ENCODE measurements around the gene LRMDA. TPM values are rescaled to one million over a fixed set of nuclear protein-coding genes. Genes with fewer than 3 reads are reported as not detected.
"Not testable (repeated sequence)": the region's sequence is repeated elsewhere in the genome, so short reads cannot be mapped to it uniquely, and the experiment has no call there.

LRMDA gene
- total RNA-seq, 2 experiments from 2014 or later: not detected

DNA sequence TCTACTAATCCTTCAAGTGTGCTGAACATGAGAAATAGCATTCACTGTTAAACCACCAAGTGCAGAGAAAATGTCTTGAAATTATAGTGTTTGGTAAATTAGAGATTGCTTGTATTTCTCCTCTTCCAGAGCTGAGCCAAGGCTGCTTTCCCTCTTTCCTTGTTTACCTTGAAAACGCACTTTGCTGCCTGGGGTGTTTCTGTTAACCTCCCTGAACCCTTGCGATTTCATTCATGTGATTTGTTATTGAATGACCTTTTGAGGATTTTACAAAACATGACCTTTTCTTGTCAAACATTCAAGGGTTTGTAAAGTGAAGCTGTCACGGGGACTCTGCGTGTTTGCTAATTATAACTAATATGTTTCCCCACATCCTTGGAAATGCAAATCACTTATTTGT, 169.4 kb downstream of the LRMDA start:
- CTCF ChIA-PET: no interaction called here
- H3K4me3 Mint-ChIP-seq: no peak overlapping the region
- no peaks in the 10 kb centered on the region for H3K4me1 Mint-ChIP-seq (ENCODE audit: low read depth)
- DNase-seq: no peak
- intact Hi-C loops (cut with micrococcal nuclease): no loop called here
- no peaks in the 10 kb centered on the region for H3K9me3 Mint-ChIP-seq
- H3K36me3 Mint-ChIP-seq (ENCODE audit: low read depth): no peaks in the 10 kb centered on the region
- H3K27ac Mint-ChIP-seq: no peak overlapping the region
- H3K27me3 Mint-ChIP-seq (ENCODE audit: low read depth): peaks cover 8% of the 10 kb centered on the region

DNA sequence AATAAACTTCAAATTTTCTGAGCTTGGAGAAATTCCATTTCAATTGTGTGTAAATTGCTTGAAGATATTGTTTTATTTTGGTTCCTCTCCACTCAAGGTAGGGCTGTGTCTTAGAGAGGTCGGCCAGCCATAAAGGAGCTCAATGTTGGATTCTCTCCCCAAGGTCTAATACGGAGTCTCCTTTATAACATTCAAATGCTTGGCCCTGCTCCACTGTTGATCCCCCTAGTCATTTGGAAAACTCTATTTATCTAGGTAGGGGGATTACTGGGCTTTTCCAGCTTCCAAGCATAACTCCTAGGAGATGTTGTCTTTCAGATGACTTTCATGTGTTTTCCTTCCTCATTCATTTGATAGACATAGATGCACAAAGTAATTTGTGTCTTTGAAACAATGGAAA, 170.9 kb downstream of the LRMDA start:
- Mint-ChIP-seq H3K4me1 (ENCODE audit: low read depth) (no peaks in the 10 kb centered on the region), H3K4me3 (no peak overlapping the region), H3K36me3 (ENCODE audit: low read depth) (no peaks in the 10 kb centered on the region), H3K27me3 (ENCODE audit: low read depth) (peaks cover 8% of the 10 kb centered on the region), H3K27ac (no peak overlapping the region), H3K9me3 (no peaks in the 10 kb centered on the region)
- CTCF ChIA-PET: interaction anchor here (1.4 kb wide), 1 partner anchor 17 kb away, joined by 3 read pairs; no protein-coding TSS in a partner anchor
- intact Hi-C loops (cut with micrococcal nuclease): no loop called here
- DNase-seq: no peak

DNA sequence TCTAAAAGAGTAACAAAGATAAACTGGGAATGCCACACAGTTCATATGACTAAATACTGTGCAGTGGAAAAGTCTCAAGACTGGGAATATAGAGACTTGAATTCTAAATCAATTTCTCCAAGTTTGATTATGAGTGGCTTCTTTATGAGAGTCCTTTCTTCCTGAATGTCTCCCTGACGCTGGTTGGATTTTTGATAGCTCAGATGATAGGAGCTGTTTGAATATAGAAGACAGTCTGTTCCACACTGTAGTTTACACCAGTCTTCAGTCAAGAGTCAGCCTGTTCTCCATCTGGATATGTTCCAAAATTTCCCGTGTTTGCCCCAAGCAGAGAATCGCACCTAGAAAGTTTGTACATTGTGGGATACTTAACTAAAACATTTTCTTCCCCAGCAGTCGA, 173.7 kb downstream of the LRMDA start:
- Mint-ChIP-seq H3K4me3 (no peak overlapping the region), H3K36me3 (ENCODE audit: low read depth) (no peaks in the 10 kb centered on the region), H3K27ac (no peak overlapping the region), H3K27me3 (ENCODE audit: low read depth) (peaks cover 8% of the 10 kb centered on the region), H3K9me3 (no peaks in the 10 kb centered on the region), H3K4me1 (ENCODE audit: low read depth) (no peaks in the 10 kb centered on the region)
- intact Hi-C loops (cut with micrococcal nuclease): no loop called here
- DNase-seq: no peak
- CTCF ChIA-PET: no interaction called here

DNA sequence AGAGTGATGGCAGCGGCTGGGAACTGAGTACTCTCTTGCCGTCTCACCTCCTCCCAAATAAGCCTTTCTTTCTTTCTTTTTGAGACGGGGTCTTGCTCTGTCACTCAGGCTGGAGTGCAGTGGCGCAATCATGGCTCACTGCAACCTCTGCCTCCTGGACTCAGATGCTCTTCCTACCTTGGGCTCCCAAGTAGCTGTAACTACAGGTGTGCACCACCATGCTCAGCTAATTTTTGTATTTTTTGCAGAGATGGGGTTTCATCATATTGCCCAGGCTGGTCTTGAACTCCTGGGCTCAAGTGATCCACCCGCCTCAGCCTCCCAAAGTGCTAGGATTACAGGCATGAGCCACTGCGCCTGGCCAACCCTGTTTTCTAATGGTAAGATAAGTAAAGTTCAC, 174.4 kb downstream of the LRMDA start:
- H3K27me3 Mint-ChIP-seq (ENCODE audit: low read depth); H3K4me3 Mint-ChIP-seq; DNase-seq; H3K27ac Mint-ChIP-seq; H3K36me3 Mint-ChIP-seq (ENCODE audit: low read depth); H3K4me1 Mint-ChIP-seq (ENCODE audit: low read depth); intact Hi-C loops (cut with micrococcal nuclease); H3K9me3 Mint-ChIP-seq: not testable (repeated sequence)
- CTCF ChIA-PET: interaction anchor here (0.6 kb wide), 1 partner anchor 336 kb away, joined by 7 read pairs; no protein-coding TSS in a partner anchor

DNA sequence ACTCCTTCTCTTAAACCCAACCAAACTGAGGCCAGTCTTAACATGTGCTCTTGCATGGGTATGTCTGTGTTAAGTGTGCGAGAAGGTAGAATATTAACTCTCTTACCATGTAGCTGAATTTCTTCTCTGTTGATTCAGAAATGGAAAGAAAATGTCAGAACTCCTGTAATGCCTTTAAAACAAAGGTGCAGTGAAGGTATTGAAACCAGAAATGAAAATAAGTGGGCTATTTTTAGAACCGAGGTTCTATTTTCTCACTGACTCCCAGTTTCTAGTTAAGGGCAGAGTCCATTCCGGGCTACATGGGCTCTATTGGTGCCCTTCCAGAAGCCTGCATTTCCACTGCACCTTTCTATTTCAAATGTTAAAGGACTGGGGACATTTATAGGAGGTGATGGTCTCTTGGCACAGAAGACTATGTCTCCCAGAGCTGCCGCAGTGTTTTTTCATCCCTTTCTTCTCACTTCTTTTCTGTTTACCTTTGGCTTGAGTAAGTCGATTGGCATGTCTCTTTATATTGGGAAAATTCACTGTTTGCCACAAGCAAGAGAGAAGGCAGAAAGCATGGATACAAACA, 174.9 kb downstream of the LRMDA start:
- Mint-ChIP-seq H3K4me1 (ENCODE audit: low read depth) (no peaks in the 10 kb centered on the region), H3K27ac (no peak overlapping the region), H3K9me3 (no peaks in the 10 kb centered on the region), H3K36me3 (ENCODE audit: low read depth) (no peaks in the 10 kb centered on the region), H3K4me3 (no peak overlapping the region), H3K27me3 (ENCODE audit: low read depth) (peaks cover 8% of the 10 kb centered on the region)
- no peak for DNase-seq
- CTCF ChIA-PET: no interaction called here
- intact Hi-C loops (cut with micrococcal nuclease): no loop called here

DNA sequence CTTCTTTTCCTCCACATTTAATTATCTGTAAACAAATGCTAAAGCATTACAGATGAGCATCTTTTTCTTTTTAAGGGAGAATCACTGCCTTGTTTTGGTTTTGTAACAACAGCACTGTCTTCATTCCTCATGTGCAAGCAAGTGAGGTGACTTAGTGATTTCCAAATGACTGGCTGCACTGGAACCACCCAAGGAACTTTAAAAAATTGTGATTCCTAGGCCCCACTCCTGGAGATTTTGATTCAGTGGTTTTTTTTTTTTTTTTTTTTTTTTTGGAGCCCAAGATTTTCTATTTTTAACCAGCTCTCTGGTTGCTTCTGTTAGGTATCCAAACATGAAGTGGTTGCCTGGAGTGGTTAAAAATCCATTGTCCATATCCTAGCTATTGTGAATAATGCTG, 176.2 kb downstream of the LRMDA start:
- no peaks in the 10 kb centered on the region for H3K4me1 Mint-ChIP-seq (ENCODE audit: low read depth)
- no peak for DNase-seq
- no peaks in the 10 kb centered on the region for H3K9me3 Mint-ChIP-seq
- peaks cover 9% of the 10 kb centered on the region for H3K27me3 Mint-ChIP-seq (ENCODE audit: low read depth)
- no peak overlapping the region for H3K27ac Mint-ChIP-seq
- CTCF ChIA-PET: no interaction called here
- intact Hi-C loops (cut with micrococcal nuclease): no loop called here
- H3K36me3 Mint-ChIP-seq (ENCODE audit: low read depth): no peaks in the 10 kb centered on the region
- no peak overlapping the region for H3K4me3 Mint-ChIP-seq

DNA sequence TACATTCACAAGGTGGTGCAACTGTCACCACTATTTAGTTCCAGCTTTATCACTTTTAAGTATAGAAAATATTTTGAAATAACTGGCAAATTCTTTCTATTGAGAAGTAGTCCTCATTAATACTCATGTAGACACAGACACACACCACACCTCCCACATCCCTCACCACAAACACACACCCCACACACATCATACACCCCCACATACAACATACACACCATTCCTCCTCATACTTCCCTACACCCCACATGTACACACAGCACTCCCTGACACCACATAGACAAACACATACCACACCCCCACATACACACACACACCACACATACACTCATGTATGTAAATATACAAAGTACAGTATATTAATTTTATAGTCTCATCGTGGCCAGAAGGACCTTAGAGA, 178.8 kb downstream of the LRMDA start:
- Mint-ChIP-seq H3K9me3 (no peaks in the 10 kb centered on the region), H3K4me1 (ENCODE audit: low read depth) (no peaks in the 10 kb centered on the region), H3K4me3 (no peak overlapping the region), H3K27ac (no peak overlapping the region), H3K27me3 (ENCODE audit: low read depth) (peaks cover 8% of the 10 kb centered on the region), H3K36me3 (ENCODE audit: low read depth) (no peaks in the 10 kb centered on the region)
- intact Hi-C loops (cut with micrococcal nuclease): no loop called here
- CTCF ChIA-PET: no interaction called here
- DNase-seq: no peak

DNA sequence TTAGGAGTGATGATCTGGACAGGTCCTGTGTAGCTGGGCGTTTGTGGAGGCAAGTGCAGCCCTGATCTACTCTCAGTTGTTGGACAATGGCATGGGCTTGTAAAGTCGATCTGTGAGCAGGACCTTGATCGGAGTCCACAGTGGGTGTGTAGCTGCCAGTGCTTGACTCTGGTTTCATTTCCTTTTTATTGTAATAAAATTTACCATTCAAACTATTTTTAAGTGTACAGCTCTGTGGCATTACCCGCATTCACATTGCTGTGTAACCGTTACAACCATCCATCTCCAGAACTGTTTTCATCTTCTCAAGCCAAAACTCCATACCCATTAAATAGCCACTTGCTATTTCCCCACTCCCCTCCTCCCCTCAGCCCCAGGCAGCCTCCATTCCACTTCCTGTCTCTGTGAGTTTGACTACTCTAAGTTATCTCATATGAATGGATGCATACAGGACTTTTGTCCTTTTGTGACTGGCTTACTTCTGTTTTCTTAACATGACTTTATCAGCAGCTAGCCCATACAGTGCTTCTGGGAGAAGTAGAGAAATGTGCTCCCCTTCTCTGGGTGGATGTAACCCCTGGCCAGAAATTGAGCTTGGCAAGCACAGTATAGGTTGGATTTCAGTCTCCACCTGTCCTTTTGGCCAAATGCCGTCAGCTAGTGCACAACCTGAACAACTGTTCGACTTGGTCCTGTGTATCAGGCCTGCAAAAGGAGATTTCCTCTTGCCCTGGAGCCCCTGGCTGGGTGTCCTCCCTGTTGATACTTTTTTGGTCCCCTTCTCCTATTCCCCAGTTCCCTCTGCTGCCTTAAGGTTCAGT, 180.0 kb downstream of the LRMDA start:
- Mint-ChIP-seq H3K27me3 (ENCODE audit: low read depth) (peaks cover 2% of the 10 kb centered on the region), H3K9me3 (no peaks in the 10 kb centered on the region), H3K36me3 (ENCODE audit: low read depth) (no peaks in the 10 kb centered on the region), H3K4me1 (ENCODE audit: low read depth) (no peaks in the 10 kb centered on the region), H3K27ac (no peak overlapping the region), H3K4me3 (no peak overlapping the region)
- no peak for DNase-seq
- CTCF ChIA-PET: no interaction called here
- intact Hi-C loops (cut with micrococcal nuclease): no loop called here

DNA sequence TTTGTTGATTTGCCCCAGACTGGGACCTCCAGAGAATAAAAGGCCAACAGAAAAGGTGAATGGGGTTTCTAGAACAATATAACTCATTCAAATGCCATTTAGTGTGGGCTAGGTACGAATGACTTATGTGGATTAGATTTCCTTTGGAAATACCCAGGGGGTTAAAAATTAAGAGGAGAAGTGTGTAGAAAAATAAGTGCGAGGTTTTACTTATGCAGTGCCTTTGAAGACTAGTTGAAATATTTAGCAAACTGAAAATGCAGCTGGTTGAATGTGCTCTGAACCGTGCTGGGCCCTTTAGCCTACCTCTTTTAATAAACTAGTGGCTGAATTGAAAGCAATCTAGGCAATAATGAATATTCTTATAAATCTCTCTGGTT, 180.6 kb downstream of the LRMDA start:
- no peak overlapping the region for H3K27ac Mint-ChIP-seq
- intact Hi-C loops (cut with micrococcal nuclease): no loop called here
- H3K36me3 Mint-ChIP-seq (ENCODE audit: low read depth): no peaks in the 10 kb centered on the region
- H3K9me3 Mint-ChIP-seq: no peaks in the 10 kb centered on the region
- CTCF ChIA-PET: no interaction called here
- peaks cover 2% of the 10 kb centered on the region for H3K27me3 Mint-ChIP-seq (ENCODE audit: low read depth)
- no peaks in the 10 kb centered on the region for H3K4me1 Mint-ChIP-seq (ENCODE audit: low read depth)
- DNase-seq: no peak
- no peak overlapping the region for H3K4me3 Mint-ChIP-seq

DNA sequence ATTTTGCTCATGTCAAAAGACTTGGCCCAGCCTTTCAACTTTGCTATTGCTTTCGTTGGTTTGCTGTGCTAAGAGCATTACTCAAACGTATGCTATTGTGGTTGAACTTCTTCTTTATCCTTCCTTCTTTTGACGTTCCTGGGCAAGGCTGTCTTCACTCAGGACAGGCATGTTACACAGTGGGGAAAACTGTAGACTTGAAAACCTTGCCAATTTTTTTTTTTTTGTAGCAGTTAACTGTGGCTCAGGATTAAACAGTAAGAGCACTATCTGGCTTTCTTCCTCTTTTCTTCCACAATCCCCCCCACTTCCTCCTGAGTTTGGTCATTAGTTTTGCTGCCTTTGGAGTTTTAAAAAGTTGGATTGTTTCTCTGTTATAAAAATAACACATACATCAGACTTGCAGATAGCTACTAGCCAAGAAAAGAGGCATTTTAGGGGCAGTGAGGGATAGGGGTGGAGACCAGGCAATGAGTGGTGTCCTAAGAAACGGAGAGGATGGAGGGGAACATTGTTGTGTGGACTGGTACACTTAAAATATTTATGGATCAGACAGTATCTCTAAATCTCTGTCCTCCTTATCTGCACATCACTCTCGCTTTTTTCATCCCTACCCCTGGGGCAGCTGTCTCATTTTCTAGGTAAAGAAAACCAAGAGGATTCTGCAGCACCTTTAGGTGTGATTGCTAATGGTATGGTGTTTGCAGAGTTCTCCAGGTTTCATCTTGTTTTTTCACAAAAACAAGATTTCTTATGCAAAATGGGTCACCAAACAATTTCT, 181.7 kb downstream of the LRMDA start:
- H3K27ac Mint-ChIP-seq: no peak overlapping the region
- no peak overlapping the region for H3K4me3 Mint-ChIP-seq
- CTCF ChIA-PET: no interaction called here
- H3K27me3 Mint-ChIP-seq (ENCODE audit: low read depth): peaks cover 2% of the 10 kb centered on the region
- H3K36me3 Mint-ChIP-seq (ENCODE audit: low read depth): no peaks in the 10 kb centered on the region
- no peaks in the 10 kb centered on the region for H3K9me3 Mint-ChIP-seq
- H3K4me1 Mint-ChIP-seq (ENCODE audit: low read depth): no peaks in the 10 kb centered on the region
- no peak for DNase-seq
- intact Hi-C loops (cut with micrococcal nuclease): no loop called here

DNA sequence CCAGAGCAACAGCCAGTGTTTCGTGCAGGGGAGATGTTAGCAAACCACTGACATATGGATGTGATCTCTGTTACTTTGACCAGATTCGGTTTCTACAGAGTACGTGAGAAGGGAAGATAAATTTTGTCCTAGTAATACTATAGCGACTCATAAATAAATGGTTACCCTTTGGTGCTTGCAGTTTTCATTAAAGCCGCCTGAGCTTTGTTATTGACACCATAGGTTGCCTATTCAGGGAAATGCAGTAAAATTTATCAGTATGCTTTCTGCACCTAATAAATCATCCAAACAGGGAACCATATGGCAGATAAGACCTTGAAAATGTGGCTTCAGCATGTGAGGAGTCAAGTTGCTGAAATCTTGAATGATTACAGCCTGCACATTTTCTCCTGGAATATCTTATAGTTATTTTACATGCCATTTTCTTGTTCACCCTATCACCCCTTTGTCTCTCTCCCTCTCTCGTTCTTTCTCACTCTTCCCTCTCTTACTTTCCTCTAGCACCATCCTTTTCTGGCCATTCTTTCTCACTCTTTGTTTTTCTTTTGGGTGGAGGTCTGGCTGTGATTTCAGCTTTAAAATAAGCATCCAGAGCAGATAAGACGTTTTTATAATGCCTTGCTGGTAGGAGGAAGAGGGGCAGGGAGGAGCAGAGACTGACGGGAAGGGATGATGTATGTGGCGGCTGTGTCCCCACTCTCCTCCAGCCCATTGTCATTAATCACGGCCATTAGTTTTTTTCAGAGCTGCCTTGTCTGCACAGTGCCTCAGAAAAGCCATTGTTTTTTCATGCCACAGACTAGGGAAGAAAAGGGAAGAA, 182.5 kb downstream of the LRMDA start:
- no peaks in the 10 kb centered on the region for H3K9me3 Mint-ChIP-seq
- H3K4me3 Mint-ChIP-seq: no peak overlapping the region
- H3K27me3 Mint-ChIP-seq (ENCODE audit: low read depth): peaks cover 2% of the 10 kb centered on the region
- CTCF ChIA-PET: no interaction called here
- no peak for DNase-seq
- no peaks in the 10 kb centered on the region for H3K36me3 Mint-ChIP-seq (ENCODE audit: low read depth)
- H3K27ac Mint-ChIP-seq: no peak overlapping the region
- no peaks in the 10 kb centered on the region for H3K4me1 Mint-ChIP-seq (ENCODE audit: low read depth)
- intact Hi-C loops (cut with micrococcal nuclease): no loop called here

DNA sequence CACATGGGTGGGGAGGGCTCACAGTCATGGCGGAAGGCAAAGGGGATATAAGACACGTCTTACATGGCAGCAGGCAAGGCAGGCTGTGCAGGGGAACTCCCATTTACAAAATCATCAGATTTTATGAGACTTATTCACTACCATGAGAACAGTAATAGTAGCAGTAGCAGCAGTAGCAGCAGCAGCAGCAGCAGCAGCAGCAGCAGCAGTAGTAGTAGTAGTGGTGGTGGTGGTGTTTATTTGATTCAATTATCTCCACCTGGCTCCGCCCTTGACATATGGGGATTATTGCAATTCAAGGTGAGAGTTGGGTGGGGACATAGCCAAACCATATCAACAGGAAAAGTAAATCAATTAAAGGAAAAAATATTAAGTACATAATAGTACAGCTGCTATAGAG, 184.7 kb downstream of the LRMDA start:
- DNase-seq: no peak

More for the DNA sequence above, 184.7 kb downstream of the LRMDA start:
- Mint-ChIP-seq H3K27me3 (ENCODE audit: low read depth) (peaks cover 4% of the 10 kb centered on the region), H3K4me1 (ENCODE audit: low read depth) (no peaks in the 10 kb centered on the region), H3K9me3 (no peaks in the 10 kb centered on the region), H3K36me3 (ENCODE audit: low read depth) (no peaks in the 10 kb centered on the region), H3K27ac (no peak overlapping the region), H3K4me3 (no peak overlapping the region)
- intact Hi-C loops (cut with micrococcal nuclease): no loop called here
- CTCF ChIA-PET: no interaction called here

Data from activated naive CD4-positive, alpha-beta T cell treated with anti-CD3 and anti-CD28 coated beads for 36 hours (primary cell).